ENCODE measurements around the gene ROMO1.
"Not testable (repeated sequence)": the region's sequence is repeated elsewhere in the genome, so short reads cannot be mapped to it uniquely, and the experiment has no call there.

The ROMO1 gene

DNA sequence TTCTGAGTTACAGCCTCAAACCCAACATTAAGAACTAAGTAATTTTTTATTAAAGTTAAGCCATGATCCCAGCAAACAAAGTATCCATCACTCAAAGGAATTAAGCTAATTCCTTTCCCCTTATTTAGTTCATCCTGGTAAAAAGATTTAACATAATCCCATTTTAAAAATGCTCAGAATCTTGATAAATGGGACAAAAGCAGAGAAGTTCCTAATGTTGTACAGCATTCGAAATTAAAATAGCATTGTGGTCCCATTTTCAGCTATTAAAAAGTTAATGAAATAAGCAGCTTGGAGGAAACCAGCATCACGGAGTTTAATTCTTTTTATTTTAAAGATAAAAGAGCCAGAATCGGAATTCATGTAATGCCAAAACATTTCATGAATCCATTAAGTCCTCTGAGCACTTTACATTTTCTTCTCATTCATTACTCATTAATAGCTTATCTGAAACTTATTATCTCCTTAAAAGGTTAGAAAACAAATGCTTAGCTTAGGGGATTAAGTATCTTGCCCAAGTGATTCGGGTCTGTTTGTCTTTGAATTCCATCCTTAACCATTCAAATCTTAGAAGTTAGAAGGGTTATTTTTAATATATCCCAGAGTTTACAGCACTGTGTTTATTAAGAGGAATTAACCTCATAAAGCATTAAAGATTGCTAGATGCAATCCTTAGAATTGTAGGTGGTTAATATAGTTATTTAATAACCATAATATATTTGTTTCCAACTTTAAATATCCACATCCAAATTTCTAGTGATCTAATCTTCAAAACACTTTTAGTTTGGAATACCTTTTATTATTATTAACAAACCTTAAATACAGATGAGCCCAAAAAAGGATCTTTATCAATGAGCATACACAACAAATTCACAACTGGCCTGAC lies 31.6 kb downstream of the ROMO1 start:
- DNase-seq (ENCODE audit: low read depth in 2 of 2), result no peak

DNA sequence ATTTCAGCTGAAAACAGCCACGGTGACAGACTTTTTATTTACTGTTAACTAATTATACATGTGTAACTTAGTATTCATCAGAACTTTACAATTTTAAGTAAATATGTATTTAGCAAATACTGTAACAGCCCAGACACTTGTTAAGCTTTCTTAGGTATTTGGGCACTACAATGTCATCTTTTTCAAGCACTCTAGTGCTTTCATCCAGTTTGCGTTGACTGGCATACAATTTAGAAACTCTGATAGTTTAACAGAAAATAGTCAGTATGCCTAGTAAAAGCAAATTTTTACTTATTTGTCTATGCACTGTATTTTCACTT lies 32.2 kb downstream of the ROMO1 start:
- no peak for DNase-seq (ENCODE audit: low read depth in 2 of 2)

DNA sequence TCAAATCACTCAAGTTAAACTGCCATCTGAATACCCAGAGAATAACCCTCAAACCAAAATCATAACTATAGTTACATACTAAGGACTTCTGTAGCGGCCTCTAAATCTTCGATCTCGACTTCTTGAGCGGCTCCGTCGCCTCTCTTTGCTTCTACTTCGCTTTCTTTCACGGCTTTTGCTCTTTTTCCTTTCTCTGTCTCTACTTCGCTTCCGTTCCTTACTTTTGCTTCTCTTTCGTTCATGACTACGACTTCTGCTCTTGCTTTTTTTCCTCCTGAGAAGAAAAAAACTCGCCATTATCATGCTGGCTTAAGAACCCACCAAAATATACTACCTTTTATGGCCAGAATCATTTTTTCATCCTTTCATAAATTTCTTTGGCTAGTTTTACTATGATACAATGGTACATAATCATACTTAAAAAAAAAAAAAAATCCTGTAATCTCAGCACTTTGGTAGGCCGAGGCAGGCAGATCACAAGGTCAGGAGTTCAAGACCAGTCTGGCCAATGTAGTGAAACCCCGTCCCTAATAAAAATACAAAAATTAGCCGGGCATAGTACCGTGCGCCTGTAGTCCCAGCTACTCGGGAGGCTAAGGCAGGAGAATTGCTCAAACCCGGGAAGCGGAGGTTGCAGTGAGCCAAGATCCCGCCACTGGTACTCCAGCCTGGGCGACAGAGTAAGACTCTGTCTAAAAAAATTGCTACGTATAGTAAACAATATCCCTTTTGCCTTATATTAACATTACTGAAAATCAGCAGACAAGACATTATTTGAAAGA lies 32.8 kb downstream of the ROMO1 start:
- DNase-seq (ENCODE audit: low read depth in 2 of 2), result no peak

DNA sequence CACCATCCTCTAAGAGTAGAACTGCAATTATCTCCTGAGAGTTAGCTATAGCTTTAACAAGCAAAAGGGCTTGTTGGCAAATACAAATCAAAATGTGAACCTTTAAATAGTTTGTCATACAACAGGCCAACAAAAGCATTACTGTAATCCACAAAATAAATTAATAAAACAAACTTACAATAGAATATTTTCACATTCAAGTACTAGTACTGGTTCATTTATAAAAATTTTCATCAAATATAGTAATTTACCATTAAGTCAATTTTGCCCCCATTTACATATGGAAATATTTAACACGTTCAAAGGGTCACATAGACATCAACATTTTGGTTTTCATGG lies 33.4 kb downstream of the ROMO1 start:
- DNase-seq (ENCODE audit: low read depth in 2 of 2), result no peak

DNA sequence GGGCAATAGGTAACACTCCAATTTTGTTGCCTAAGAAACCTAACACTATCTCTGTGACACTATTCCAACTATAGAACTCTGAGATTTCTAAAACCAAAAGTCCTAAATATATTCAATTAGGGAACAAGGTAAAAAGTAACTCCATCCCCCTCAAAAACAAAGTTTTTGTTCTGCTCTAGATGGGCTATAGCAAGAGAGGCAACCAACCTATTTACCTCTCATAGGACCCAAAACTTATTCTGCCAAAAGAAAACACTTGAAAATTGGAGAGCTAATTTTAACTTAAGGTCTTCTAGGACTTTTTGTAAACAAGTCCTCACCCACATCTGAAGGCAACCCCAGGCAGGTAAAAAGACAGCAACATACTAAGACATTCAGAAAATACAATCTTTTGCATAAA lies 35.2 kb downstream of the ROMO1 start:
- no peak for DNase-seq (ENCODE audit: low read depth in 2 of 2)

DNA sequence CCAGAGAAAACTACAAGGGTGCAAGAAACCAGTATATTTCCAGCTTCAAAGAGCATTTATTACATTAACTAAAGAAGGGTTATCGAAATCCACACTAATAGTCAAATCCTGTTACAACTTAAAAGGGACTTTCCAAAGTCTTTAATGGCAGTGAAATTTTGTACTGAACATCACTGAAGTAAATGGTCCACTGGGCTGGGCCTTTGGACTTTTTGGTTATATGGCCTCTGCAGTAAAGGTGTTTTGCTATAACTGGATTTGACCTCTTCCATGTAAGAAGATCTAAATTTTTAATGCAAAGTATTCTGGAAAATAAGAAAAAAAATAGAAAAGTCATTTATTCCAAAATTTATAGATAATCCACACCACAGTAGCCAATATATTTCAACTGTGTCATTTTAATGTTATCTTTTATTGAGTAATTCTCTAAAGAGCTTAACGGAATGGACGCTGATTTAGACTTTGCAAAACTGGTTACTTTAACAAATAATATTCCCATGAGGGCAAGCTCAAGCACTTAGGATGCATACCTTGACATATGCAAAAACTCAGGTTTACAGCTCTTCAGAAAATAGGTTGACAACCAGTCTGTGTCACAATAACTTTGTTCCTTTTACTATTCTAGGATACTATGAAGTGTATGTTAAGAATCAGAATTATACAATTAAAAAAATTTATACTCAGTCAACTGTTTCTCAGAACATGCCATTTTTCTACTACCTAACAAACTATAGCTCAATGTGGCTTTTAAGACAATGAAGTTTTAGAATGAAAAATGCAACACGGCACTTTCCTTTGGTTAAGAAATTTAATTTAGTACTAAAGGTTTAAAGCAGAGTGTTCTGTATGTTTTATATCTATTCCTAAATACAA lies 35.8 kb downstream of the ROMO1 start:
- DNase-seq (ENCODE audit: low read depth in 2 of 2), result no peak

DNA sequence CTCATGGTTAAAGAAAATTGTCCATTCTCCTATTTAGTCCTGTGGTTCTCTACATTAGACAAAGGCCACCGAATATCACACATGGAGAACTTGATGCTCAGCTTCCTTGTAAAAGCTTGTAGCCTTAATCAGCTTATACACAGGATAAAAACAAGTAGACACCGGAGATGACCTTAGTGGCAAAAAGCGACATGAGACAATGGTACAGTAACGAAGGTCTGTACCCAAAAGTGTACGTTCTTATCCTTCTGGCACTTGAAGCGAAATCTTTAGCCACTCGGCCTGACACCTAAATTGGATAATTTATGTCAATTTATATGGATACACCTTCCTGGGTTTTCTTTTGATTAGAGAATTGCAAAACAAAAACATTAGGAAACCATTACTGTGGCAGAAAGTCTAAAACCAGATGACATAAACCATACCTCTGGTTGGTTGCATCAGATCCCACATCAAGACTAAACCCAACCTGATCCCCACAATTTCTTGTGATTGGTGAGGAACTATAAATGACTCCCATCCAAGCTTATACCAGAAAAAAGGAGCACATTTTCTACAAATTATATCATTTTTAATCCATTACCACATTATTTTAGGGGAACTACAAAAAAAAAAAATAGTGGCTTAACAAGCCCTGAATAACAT lies 36.7 kb downstream of the ROMO1 start:
- no peak for DNase-seq (ENCODE audit: low read depth in 2 of 2)

DNA sequence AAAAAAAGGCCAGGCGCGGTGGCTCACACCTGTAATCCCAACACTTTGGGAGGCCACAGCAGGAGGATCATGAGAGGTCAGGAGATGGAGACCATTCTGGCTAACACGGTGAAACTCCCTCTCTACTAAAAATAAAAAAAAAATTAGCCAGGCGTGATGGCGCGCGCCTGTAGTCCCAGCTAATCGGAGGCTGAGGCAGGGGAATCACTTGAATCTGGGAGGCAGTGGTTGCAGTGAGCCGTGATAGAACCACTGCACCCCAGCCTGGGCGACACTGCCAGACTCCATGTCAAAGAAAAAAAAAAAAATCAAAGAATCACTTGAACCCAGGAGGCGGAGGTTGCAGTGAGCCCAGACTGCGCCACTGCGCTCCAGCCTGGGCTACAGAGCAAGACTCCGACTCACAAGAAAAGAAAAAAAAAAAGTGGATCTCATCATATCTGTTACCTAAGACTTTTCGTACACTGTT lies 38.7 kb downstream of the ROMO1 start:
- DNase-seq (ENCODE audit: low read depth in 2 of 2), result no peak

DNA sequence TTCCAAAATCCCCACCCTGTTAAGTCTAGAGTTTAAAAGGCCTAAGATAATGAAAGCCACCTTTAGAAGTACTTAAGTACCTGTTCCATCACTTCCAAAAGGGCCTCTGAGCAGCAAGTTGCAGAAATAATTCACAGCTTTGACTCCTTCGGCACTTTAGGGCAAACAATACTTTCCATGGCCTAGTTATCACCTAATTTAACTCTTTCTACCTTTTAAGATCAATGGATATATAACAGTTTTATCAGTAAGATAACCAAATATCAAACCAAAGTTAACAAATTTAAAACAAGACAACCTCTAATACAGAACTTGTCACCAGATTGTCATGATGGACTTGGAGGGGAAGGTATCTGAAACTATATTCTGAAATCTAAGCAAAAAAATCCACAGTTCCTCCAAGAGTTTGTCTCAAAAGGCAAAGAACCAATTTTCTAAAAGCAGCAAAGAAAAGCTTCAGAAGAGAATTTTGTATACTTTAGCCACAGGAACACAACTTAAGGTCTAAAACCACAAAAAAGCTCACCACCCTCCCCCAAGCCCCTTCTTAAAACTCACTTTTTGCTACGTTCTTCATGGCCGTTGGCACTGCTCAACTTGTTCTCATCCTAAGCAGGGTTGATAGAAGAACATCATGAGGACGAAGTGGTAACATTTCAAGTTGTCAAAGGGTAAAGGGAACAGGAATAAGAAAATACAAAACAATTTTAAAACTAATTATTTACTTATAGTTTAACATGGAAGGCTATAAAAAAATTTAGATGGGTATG lies 39.4 kb downstream of the ROMO1 start:
- DNase-seq (ENCODE audit: low read depth in 2 of 2), result no peak

DNA sequence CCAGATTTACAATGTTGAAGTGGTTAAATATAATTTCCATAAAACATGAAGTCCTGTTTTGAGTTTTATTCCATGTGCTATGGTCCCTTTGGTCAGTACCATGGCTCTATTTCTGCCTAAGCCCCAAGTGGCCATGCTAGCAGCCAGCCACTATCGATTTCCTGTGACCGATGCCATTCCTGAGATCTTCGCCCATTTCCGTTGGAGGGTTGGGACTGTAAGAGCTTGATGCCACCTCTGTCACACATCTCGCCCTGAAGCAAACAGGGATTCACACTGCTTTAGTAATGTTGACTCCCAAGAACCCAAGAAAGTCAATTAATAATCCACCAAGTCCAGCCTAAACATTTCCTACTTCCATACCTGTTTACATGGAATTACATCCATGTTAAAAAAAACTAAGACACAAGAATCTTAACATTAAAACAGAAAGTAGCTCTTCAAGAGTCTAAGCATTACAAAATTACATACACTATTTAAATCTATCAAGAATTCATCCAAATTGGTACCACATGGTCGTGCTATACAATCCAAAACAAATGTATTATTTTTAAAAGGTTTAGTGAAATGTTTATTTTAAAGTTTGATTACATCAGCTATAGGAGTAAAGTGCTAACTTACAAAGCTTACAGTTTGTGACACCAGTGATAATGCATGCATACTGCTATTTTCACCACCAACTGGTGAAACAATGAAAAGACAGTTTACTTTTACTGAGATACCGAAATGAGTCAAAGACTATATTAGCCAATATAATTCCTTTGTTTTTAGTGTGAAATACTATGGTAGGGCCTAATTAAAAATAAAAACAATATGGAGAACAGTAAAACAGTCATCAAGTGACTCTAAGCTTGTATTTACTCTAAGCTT lies 40.3 kb downstream of the ROMO1 start:
- no peak for DNase-seq (ENCODE audit: low read depth in 2 of 2)

DNA sequence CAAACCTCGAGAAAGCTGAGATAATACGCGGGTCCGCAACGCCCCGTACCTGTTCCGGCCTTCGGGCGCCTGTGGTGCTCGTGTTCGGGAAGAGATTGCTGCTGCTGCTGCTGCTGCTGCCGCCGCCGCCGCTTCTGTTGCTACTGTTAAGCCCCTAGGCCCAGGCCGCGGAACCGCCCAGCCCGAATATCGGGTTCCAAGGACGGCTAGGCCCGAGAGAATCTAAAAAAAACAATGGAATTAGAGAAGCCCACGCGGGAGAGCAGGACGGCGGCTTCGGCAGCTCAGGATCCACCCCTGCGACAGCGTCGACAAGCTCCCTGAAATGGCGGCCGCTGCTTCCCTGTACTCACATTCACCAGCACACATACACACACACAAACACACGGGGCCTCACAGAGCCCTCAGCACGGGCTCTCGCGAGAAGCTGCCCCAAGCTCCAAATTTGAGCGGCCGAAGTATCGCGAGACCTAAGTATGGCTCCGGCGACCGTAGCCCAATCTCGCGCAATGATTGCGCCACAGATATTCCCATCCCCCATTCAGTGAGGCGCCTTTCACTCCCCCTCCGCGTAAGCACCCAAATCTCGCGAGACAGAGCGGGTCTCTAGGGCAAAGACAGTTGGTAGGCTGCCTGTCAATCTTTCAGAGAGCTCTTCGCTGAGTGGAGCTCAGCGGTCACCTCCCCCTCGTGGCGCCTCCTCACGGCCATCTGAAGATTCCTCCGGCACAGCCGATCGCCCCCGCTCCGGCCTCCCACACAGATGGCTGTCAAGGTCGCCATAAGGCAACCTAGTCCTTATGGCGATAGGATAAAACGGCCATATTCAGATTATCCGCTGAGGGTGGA lies 42.9 kb downstream of the ROMO1 start, which contains the start of gene RBM39:
Gene RBM39, minus strand, starts transcription at position 369 of the 849 bp plus-strand sequence. CDS start 1,386 bp downstream, outside the sequence.
- DNase-seq (ENCODE audit: low read depth in 2 of 2), result peak; percentile 99

DNA sequence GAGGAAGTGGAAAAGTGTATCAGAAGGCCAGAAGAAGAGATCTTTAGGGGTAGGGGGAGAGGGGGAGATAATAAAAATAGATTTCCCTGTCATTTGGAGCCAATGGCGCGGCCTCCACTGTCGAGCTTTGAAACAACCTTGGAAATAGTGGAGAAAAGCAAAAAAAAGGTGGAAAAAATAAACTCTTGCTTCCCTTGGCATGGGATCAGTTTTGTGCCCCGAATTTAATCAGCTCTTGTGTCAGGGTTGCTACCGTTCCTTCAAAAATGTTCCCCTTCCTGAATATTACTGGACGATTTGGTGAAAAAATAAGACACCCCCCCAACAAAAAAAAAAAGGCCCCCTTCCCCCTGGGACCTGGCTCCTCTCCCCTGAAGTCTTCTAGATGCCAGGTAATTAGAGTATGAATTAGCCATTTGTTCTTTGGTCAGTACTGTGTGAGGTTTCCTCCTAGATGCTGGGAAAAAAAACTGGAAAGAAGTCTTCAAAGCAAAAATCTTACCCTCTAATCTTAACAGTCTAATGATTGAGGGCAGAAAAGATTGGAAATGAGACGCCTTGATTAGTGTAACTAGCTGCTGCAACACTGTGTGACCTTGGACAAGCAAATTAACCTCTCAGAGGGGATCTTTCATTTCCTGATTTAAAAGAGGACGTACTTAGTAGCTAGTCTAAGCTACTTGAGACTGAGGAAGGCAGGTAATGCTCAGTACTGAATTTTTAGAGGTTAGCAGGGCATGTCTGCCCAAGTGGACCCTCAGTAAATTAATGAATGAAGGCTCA lies 43.7 kb downstream of the ROMO1 start:
- no peak for DNase-seq (ENCODE audit: low read depth in 2 of 2)

DNA sequence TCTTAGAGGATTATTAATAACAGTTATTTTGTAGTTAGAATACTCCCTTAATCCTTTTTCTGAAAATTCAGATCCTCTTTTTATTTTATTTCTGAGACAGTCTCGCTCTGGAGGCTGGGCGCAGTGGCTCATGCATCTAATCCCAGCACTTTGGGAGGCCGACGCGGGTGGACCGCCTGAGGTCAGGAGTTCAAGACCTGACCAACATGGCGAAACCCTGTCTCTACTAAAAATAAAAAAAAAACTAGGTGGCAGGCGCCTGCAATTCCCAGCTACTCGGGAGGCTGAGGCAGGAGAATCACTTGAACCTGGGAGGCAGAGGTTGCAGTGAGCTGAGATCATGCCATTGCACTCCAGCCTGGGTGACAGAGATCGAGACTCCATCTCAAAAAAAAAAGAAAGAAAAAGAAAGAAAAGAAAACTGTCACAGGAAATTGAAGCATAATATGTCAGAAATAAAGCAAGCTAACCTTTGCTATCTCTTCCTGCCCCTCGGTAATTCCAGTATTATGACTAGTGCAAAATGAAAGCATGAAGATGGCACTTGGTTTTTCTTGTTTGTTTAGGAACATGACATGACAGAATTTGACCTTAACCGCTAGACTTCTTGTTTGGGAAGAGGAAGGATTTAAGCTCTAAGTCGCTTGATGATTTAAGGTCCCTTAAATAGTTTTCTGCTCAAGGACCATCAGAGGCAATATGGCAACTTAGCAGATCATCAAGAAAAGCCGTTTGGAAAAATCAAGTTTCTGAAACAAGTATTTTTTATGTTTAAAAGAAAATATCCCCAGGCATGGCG lies 44.7 kb downstream of the ROMO1 start:
- no peak for DNase-seq (ENCODE audit: low read depth in 2 of 2)

DNA sequence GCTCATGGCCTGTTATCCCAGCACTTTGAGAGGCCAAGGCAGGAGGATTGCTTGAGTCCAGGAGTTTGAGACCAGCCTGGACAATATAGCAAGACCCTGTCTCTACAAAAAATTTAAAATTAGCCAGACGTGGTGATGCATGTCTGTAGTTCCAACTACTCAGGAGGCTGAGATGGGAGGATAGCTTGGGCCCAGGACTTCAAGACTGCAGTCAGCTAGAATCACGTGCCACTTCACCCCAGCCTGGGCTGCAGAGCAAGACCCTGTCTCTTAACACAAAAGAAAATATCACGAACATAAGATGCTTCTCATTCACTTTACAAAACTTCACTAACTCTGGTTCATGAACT lies 45.3 kb downstream of the ROMO1 start:
- DNase-seq (ENCODE audit: low read depth in 2 of 2), result not testable (repeated sequence)
